D721Med (cell line): ENCODE results near the gene DERA.
A peak's percentile ranks its signal among the peaks of the same experiment; 100 is the strongest.
"Not testable (repeated sequence)": the region's sequence is repeated elsewhere in the genome, so short reads cannot be mapped to it uniquely, and the experiment has no call there.

ENCODE experiments used
- DNase-seq: peaks from one replicate; pipeline ENCODE4 v3.0.0; 2011; ENCODE audit warnings: low spot score; ENCODE audit not compliant: insufficient read length
- FAIRE-seq: peaks from 2 replicates; lab custom pipeline; 2011; peaks lifted over from hg19 to GRCh38; lab: Jason Lieb, UNC
- TF ChIP-seq, protein P1 (sequence below): IDR thresholded peaks from 2 replicates; pipeline ENCODE4 v1.5.1; 2012; ENCODE audit warnings: mild to moderate bottlenecking, control low read depth; ENCODE audit not compliant: insufficient read depth; ENCODE audit errors: missing control alignments

Gene DERA

DNA sequence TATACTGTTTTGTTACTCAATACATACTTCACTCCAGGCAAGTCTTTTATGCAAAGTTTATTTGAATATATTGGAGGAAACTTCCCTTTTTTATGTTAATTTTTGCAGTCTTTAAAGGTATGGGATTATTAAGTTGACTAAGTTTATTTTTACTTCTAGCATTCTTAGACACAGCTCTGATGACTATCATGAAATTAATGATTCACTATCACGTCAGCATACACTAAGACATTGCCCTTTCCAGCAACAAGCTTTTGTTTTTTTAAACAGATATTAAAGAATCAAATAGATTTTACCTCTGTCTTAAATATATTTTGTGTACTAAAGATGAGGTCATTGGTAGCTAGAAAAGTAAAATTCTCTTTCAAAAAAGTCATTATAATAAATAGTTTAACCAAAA lies 52.1 kb downstream of the DERA start:
- DNase-seq (no peak), FAIRE-seq (no peak)
- TF ChIP-seq, protein P1, sequence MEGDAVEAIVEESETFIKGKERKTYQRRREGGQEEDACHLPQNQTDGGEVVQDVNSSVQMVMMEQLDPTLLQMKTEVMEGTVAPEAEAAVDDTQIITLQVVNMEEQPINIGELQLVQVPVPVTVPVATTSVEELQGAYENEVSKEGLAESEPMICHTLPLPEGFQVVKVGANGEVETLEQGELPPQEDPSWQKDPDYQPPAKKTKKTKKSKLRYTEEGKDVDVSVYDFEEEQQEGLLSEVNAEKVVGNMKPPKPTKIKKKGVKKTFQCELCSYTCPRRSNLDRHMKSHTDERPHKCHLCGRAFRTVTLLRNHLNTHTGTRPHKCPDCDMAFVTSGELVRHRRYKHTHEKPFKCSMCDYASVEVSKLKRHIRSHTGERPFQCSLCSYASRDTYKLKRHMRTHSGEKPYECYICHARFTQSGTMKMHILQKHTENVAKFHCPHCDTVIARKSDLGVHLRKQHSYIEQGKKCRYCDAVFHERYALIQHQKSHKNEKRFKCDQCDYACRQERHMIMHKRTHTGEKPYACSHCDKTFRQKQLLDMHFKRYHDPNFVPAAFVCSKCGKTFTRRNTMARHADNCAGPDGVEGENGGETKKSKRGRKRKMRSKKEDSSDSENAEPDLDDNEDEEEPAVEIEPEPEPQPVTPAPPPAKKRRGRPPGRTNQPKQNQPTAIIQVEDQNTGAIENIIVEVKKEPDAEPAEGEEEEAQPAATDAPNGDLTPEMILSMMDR: no peak

DNA sequence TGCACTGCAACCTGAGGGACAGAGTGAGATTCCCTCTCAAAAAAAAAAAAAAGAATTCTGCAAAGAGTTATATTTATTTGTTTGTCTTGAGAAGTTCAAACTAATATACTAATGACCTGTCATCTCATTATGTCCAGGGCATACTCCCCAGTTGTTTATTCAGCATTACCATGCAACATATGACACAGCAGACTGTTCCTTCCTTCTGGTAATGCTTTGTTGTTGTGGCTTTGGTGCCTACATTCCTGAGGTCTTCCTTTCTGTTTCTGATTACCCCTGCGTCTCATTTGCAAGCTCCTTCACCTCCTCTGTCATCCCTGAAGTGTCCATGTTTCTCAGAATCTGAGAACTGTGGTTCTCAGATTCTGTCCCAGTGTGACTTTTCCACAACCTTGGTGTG lies 55.3 kb downstream of the DERA start:
- DNase-seq: no peak
- FAIRE-seq: no peak

GRCh38 chr12:15967053-15967452 lies 55.9 kb downstream of the DERA start:
- FAIRE-seq, DNase-seq: not testable (repeated sequence)

More for the DNA sequence above, 55.3 kb downstream of the DERA start:
- TF ChIP-seq, protein P1: no peak

DNA sequence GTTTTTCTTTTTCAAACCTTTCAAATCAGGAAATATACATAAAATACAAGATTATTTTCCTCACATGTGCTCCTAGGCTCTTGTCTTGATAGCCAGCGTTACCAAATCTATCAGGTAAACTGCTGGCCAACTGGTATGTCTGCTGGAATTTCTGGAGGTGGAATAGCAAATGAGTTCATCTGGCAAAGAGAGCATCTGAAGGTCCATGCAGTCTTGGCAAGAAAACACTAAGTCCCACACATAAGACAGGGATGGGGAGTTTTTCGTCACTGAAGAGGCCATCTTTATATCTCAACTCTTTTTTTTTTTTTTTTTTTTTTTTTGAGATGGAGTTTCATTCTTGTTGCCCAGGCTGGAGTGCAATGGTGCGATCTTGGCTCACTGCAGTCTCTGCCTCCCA lies 60.1 kb downstream of the DERA start:
- TF ChIP-seq, protein P1: no peak
- no peak for DNase-seq
- FAIRE-seq: no peak

DNA sequence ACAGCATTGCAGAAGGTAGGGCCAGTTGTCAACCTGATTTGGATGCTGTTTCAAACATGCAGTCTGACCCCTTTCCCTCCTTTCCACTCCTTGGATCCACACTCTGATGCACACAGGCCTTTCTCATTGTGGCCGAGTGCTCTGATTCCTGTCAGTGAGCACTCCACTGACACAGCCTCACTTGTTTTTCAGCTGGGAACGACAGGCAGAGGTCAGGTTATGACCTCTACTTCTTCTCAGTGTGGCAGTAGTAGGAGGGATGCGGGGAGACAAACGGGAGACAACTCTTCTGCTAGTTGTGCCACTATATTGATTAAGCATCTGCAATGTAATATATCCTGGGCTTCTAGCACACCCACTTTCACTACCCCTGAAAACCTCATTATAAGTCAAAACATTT lies 61.8 kb downstream of the DERA start:
- no peak for FAIRE-seq
- TF ChIP-seq, protein P1: no peak
- no peak for DNase-seq

GRCh38 chr12:15977999-15978951 lies 67.1 kb downstream of the DERA start:
- FAIRE-seq (no peak), DNase-seq (no peak)
- TF ChIP-seq, protein P1: no peak

DNA sequence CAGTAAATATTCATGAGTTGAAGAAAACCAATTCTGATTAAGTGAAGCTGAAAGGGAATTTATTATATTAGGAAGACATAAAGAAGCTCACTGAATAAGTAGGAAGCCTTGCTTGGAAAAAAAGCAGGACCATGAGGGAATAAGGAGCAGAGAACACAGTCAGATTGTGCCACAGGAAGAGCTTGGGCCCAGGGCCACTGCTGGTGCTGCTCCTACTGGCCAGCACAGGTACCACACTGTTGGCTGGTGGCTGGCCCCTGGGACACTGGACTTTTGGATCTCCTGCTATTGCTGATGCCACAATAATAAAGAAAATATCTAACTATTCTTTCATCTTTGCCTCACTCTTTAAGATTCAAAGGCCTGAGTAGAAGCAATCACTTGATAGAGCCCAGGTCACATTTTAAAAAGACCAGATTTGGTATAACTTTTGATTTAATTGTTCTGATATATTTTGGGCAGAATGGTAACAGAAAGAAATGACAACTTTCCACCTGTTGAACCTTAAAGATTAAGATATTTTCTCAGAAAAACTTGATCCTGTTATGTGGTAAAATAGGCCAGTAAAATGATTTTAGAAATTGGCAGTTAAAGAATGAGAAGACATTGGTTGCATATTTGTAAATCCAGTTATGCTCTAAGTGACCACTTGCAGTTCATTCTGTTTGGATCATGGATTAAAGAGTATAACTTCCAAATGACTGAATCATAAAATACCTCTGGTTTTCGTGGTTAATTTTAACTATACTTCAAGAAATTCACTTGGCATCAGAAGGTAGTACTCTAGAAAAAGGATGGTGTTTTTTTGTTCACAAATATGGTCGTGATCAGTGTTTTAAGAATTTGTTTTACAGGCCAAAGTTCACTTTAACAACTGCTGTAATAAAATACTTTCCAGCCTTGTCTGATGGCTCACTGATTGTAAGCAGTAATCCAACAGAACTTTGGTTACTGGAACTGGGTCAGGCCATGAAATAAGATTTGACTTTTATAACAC lies 68.3 kb downstream of the DERA start:
- TF ChIP-seq, protein P1: peak; percentile 5
- no peak for FAIRE-seq
- DNase-seq: no peak
